GM18502 (cell line): ENCODE data around the gene GRM5.
"Not testable (repeated sequence)": the region's sequence is repeated elsewhere in the genome, so short reads cannot be mapped to it uniquely, and the experiment has no call there.

Experiments used
- ATAC-seq: cut with Tn5 transposase; IDR thresholded peaks from one replicate; pipeline ENCODE4 v1.9.1; 2021; ENCODE audit warnings: mild to moderate bottlenecking; ENCODE audit not compliant: unreplicated experiment, poor library complexity

The GRM5 gene

DNA sequence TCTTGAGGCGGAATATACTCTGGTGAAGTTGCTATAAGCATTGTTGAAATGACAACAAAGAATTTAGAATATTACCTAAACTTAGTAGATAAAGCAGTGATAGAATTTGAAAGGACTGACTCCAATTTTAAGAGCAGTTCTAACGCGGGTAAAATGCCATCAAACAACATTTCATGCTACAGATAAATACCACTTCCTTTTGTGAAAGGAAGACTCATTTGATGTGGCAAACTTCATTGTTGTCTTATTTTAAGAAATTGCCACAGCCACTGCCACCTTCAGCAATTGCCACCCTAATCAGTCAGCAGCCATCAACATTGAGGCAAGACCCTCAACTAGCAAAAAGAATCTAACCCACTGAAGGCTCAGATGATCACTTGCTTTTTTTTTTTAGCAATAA, 220.8 kb downstream of the GRM5 start:
- not testable (repeated sequence) for ATAC-seq

DNA sequence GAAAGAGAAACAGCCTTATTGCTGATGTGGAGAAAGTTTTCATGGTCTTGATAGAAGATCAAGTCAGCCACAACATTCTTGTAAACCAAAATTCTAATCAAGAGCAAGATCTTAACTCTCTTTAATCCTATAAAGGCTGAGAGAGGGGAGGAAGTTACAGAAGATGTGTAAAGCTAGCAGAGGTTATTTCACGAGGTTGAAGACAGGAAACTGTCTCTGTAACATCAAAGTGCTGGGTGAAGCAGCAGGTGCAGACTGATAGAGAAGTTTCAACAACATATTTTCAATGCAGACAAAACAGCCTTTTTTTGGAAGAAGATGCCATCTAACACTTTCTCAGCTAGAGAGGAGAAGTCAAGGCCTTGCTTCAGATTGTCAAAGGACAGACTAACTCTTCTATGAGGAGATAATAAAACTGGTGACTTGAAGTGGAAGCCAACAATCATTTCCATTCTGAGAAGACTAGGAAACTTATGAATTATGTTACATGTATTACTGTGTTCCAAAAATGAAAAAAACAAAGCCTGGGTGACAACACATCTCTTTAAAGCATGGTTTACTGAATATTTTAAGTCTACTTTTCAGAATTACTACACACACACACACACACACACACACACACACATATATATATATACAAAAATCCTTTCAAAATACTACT, 221.9 kb downstream of the GRM5 start:
- not testable (repeated sequence) for ATAC-seq

DNA sequence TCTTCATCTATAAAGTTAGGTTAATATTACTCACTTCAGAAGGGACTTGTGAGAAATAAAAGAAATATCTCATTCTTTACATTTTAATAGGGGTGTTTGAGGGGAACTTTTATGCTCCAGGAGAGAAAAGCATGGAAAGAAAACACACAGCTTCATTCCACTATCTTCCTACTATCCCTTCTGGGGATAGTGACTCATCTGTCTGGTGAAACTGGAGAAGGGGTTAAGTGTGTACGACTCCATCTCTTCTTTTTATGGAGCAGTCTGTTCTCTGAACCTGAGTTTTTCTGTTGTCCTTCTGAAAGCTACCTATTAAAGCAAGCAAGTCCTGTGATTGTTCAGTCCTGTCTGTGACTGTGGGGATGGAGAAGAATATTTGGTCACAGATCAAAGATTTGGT, 227.6 kb downstream of the GRM5 start:
- not testable (repeated sequence) for ATAC-seq

DNA sequence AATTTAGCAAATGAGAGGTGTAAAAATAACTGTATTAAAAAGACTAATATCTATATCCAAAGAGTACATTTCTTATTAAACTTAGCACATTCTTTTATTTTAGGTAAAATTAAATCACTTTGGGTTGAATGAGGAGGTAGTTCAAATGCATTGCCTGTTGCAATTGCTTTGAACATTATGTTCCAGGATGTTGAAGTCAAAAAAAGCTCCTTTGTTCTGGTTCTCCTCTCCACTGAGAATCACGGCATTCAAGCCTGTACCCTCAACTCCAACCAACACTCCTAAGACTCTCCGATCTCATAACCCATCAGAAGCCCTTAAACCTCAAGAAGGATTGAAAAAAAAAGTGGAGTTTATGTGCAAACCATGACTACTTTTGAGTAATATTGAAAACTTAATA, 230.1 kb downstream of the GRM5 start:
- not testable (repeated sequence) for ATAC-seq

DNA sequence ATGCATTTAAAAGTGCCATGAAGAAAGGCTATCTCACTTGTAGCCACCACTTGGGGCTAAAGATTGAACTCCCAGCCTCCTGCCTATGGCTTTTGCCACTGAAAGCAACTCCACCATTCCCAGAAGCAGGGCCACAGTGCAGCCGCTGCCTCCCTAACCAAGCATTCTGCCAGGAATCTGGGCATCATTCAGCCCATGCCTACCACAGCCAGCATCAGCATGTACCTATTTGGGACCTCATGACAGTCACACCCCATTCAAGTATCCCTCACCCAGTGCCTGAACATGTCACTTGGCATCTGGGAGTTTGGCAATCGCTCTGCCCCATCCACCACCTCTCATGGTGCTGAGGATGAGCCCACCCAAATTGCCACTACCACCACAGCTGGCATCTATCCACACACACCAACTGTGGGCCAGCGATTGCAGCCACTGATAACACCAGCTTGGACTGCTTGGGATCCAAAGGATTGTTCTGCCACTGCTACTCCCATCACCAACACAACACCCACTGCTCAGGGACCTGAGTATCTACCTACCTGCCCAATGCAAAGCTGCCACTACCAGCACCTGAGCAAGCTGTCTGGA, 234.4 kb downstream of the GRM5 start:
- ATAC-seq: no peak

DNA sequence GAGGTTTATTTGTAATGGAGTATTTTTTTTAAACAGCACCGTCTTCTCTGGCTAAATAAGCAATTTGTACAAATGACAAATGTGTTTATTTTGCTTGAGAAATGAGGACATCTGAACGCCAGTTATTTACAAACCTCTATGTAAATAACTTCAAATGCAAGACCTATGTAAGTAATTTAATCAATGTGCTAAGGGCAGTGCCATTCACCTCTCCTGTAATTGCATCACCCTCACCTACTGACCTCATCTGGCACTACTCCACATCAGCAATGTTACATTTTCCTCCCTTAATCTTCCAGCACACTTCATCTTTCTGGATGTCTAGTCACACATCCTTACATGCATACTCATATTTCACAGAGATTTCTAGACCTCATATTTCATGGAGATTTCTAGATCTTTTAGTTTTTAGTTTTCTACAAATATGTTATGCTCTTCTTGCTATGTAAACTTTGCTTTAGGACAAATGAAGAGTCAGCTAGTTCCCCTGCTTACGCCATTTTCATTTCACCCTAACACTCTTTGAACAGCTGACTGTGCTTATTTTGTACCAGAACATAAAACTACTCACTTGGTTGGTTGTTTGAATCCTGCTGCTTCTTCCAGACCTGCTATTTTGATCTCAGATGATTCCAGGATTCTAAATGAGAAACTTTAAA, 238.6 kb downstream of the GRM5 start:
- ATAC-seq: no peak

DNA sequence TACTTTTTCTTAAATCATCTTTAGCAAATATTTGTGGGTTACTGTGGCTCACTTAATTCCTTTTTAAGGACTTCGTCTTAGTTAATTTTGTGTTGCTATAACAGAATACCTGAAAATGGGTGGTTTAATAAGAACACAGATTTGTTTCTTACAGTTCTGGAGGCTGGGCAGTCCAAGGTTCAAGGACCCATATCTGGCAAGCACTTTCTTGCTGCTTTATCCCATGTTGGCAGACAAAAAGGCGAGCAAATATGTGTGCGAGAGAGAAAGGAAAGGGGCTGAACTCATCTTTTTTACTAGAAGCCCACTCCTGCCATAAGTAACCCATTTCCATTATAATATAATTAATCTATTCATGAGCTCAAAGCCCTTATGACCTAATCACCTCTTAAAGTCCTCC, 246.2 kb downstream of the GRM5 start:
- no peak for ATAC-seq

DNA sequence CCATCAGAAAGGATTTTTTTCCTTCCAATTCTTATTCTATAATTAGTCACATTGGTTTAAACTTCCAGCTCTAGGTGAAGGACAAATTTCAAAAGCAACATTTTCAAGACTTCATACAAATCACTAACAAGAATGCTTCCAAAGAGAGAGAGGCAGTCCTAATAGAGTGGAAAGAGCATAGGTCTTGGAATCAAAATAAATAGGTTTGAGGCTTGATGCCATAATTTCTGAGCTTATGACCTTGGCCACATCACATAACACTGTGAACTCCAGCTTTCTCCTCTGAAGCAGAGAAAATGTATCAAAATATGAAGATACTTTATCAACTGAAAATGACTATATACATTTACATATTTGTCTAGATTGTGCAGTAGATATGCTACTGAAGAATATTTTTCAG, 246.8 kb downstream of the GRM5 start:
- ATAC-seq: no peak

DNA sequence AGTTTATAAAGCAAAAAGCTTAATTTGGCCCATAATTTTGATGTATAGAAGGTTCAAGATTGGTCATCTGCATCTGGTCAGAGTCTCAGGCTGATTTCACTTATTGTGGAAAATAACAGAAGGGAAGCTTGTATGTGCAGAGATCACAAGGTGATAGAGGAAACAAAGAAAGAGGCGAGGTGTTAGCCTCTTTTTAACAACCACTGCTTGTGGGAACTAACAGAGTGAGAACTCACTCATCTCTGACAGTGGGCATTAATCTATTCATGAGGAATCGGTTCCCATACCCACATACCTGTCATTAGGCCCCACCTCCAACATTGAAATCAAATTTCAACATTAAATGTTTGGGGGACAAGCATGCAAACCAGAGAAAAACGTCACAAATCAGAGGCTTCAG, 250.3 kb downstream of the GRM5 start:
- ATAC-seq: no peak

DNA sequence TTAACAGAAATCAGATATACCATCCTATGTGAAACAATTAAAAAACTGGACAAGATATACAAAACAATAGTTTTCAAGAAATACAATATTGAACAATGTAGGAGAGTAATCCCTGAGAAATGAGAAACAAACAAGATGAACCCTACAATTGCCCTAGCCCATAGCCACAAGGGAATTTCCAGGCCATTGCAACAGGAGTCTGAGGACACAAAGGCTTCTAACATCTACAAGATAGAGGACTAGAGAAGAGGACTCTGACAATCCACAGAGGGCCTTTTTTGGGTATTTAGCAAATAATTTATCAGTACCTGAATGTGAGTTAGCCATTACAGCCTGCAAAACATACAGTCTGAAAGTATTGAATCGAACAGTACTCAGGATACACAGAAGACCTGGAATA, 251.7 kb downstream of the GRM5 start:
- peak; percentile 68 for ATAC-seq

DNA sequence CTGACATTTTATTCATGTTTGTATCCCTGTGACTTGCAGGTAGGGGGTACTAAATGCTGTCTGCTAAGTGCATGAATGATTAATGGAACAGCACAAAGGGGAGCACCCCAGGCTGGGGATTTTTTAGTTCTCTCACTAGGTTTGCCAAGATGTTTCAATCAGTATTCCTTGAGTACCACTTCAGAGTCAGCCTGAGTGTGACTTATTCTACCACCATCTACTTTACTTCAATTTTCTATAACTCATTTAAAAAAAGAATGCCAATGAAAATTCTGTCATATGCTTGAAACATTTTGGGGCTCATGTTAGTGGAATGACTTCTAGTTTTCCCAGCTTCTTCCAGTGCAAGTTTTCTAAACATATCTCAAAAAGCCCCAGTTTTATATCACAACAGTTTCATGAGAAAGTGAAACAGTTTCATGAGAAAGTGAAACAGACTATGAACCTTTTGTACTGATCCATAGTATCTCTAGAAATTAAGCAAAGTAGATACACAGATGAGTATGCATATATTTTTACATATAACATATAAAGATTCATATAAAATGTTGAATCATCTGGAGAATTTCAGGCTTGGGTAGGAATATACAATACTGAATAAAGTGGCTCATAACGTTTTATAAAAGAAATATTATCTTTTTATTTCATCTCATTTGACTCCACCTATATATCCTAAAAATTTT, 252.4 kb downstream of the GRM5 start:
- peak; percentile 91 for ATAC-seq

DNA sequence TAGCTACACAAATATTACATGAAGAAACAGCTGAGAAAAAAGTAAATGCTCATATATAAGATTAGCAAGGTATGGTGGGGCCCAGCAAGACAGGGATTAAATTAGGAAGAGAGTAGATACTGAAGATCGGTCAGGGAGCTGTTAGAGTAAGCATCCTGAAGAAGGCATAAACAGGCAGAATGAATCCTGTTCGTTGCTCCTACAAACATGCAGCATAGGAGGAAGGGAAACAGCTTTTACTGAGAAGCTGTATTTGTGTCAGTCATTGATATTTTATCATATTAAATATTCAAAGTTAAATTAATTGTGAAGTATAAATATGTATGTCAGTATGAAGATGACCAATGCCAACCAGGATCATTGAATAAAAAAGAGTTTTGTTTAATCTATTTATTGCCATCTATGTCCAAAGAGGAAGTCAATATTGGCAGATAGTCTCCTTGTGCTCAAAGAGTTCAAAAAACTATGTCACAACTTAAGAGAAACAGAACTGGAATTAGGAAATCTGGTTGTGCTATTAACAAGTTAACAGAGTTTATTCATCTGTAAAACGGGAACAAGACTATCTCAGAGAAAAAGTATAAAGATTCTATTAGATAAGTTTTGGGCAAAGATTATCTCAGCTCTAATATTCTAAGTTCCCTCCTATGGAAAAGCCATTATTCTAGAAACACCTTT, 255.2 kb downstream of the GRM5 start:
- ATAC-seq: no peak

DNA sequence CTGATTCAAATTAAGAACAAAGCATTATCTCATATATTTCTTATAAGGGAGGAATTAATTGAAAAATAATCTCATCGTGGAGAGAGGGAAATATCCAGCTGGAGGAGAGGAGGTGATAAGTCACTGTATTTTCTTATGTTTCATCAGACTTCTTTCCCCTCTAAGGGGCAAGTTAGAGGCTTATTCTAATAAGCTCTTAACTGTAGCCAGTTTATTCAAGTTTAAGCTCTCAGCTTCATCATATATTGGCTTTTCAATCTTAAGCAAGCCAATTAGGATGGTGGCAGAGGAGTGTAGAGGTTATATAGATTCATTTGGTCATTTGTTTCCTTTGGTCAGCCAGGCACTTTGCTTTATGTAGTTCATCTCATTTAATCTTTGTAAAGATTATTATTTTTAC, 256.7 kb downstream of the GRM5 start:
- ATAC-seq: no peak

DNA sequence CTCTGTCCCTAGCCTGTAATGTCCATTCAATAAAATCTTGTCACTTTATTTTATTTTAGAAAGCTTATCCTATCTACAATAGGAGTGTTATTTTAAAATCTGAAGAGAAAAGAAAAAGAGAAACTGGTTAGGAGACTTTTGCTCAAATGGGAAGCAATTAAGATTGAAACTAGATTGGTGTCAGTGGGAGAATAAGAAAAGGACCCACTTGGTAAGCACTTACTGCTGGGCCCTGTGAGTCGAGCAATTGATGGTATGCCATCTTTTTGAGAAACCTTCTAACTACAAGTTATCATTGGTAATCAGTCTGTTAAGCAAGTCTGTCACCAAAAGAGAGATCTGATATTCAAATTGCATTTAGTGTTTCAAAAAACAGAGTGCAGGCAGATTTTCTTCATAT, 258.4 kb downstream of the GRM5 start:
- no peak for ATAC-seq

DNA sequence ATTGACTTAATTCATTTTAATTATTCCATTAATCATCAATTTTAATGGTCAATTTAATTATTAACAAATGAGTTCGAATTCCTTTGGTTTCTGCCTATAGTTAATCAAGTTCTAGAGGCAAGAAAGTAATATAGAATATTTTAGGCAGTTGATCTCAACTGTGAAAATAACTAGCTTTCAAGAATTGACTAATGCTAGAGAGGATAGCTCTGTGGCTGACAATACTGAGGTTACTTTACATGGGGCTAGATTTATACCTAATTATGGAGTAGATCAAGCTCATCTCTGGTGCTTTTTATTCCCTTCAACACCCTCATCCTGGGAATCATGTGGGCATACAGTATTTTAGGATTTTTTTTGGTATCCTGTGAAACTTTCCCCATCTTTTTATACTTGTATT, 259.4 kb downstream of the GRM5 start:
- no peak for ATAC-seq

DNA sequence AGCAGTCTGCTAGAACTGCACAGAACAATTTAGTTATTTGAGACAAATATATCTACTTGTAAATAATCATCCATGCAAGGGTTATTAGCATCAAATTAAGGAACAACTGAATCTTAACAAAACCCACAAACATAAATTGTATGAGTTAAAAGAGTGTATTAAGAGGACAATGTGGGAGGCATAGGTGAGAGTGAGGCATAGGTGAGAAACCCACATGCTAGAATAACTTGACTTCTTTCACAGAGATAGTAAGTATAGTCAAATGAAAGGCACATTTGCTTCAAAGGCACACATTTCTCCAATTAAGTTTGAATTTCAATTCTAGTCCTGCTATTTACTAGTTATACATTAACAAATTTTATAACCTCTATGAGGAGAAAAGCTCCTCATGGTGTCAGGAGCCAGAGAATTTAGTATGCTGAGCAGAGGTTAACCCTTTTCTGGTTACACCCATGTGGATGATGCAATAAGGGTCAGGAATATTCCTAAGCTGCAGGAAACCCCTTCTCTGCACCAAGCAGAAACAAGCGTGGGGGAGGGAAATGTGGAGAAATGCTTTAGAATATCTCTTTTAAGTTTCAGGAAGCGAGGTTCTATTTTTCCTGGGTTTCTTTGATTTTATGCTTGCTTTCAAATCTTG, 264.2 kb downstream of the GRM5 start:
- ATAC-seq: no peak

DNA sequence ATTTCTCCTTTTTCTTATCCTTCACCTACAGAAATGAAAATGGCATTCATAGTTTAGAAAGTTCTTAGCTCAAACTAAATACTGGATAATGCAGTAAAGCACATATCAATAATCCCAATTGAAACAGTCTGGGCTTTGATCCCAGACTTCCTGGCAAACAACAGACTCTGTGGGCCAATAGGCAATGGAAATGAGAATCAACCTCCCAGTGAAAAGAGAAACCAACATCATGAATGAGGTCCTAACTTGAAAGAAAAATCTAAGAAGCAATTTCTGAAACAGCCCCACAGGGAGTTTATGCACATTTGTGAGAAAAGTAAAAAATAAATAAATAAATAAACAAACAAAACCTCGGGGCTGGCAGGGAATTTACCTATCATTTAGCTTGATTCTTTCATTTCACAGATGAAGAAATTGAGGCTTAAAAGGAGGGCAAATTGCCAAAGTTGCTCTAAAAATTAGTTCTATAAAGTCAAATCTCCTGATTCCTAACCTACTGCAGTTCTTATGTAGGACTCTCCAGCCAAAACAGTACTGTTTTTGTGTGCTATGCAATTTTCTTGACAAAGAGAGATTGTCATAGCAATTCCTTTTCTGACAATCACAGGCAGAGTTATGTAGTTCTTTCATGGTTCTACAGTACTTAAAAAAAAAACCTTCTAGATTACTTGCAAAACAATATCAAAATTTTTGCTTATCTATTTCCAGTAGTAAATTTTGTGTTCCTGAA, 265.8 kb downstream of the GRM5 start:
- no peak for ATAC-seq

DNA sequence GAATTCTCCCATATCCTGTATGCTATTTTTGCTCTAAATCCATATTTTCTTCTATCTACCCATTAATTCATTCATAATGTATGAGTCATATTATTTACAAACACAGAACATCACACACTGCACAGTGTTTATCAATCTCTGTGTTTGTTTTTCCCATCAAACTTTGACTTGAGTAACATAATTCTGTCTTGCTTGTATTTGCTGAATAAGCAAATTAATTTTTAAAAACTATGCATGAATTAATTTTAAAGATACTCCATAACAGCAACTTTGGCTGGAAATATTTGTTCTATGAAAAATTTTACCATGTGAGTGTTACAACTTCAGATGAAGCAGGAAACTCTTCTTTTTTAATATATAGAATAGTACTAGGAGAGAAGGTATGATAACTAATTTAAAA, 275.6 kb downstream of the GRM5 start:
- no peak for ATAC-seq

DNA sequence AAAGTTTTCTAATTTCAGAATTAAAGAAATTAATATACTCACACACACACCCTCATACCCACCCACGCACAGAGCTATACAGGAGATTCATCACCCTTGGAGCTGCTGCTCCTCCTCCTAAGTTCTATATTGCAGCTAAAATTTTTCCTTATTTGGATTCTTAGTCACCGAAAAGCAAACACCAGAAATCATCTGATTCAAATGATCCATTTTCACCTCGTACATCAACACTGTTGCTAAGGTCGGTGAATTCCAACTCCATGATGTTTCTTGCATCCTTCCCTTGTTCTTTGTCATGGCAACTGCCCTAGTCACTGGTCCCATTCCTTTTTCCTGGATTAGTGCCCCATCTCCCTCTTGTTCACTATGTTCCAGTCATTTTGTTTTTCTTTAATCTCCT, 286.2 kb downstream of the GRM5 start:
- ATAC-seq: no peak
